IMR-90 (cell line): ENCODE data around the gene CHD3. TPM values are rescaled to one million over a fixed set of nuclear protein-coding genes. Genes with fewer than 3 reads are reported as not detected.

Experiments
- ATAC-seq: fragments of 200-7000 bp; cut with Tn5 transposase; 2 replicates; pipeline ENCODE4 v1.9.1; 2020; ENCODE audit warnings: low read depth, mild to moderate bottlenecking, moderate library complexity
- BruUV-seq: library from RNA; stranded (reverse); fragments of 400-500 nt; replicated peaks from 2 replicates; lab custom pipeline; 2021; lab: Mats Ljungman, UMichigan
- CTCF ChIA-PET: fragments of 300-600 bp; formaldehyde crosslinking; extraction: SDS; loops from one replicate; lab custom pipeline; 2021; ENCODE audit warnings: antibody characterized with exemption; lab: Yijun Ruan, JAX
- POLR2A ChIA-PET: fragments of 300-600 bp; sonication (Branson Sonifier 250); formaldehyde crosslinking; loops from one replicate; lab custom pipeline; 2022; ENCODE audit warnings: antibody characterized with exemption; ENCODE audit not compliant: unreplicated experiment; lab: Charles Lee
- DNase-seq: peaks from one replicate; pipeline ENCODE4 v3.0.0; 2013
- H2AFZ ChIP-seq: replicated peaks from 2 replicates; pipeline ENCODE3; 2013; ENCODE audit warnings: low read length, mild to moderate bottlenecking; ENCODE audit not compliant: poor library complexity
- H2AK5ac ChIP-seq: 2 replicates; pipeline ENCODE4 v1.6.1; 2013; ENCODE audit warnings: low read depth, low read length, inconsistent platforms
- H2AK9ac ChIP-seq: replicated peaks from 2 replicates; pipeline ENCODE3; 2013; ENCODE audit warnings: mild to moderate bottlenecking, low read depth, low read length, moderate library complexity; ENCODE audit not compliant: poor library complexity
- H2BK120ac ChIP-seq: 2 replicates; pipeline ENCODE4 v1.6.1; 2013; ENCODE audit warnings: low read depth, low read length, inconsistent platforms
- H2BK15ac ChIP-seq: 3 replicates; pipeline ENCODE4 v1.6.1; 2013; ENCODE audit warnings: low read depth, low read length, inconsistent platforms
- H2BK20ac ChIP-seq: 2 replicates; pipeline ENCODE4 v1.6.1; 2013; ENCODE audit warnings: low read depth, mild to moderate bottlenecking, inconsistent platforms, low read length, moderate library complexity
- H2BK5ac ChIP-seq: 2 replicates; pipeline ENCODE4 v1.6.1; 2013; ENCODE audit warnings: mild to moderate bottlenecking, low read depth, low read length, inconsistent platforms; ENCODE audit not compliant: poor library complexity, severe bottlenecking
- H3K14ac ChIP-seq: replicated peaks from 2 replicates; pipeline ENCODE4 v1.6.1; 2013; ENCODE audit warnings: low read depth, low read length, inconsistent platforms
- H3K18ac ChIP-seq: 2 replicates; pipeline ENCODE4 v1.6.1; 2013; ENCODE audit warnings: low read depth, low read length, control low read depth
- H3K23ac ChIP-seq: 2 replicates; pipeline ENCODE4 v1.6.1; 2013; ENCODE audit warnings: low read depth, low read length, inconsistent platforms
- H3K27ac ChIP-seq: 2 replicates; pipeline ENCODE4 v1.5.1; 2013; ENCODE audit warnings: mild to moderate bottlenecking, control low read depth, low read length; ENCODE audit not compliant: insufficient read depth
- H3K27me3 ChIP-seq: 2 replicates; pipeline ENCODE4 v1.6.1; 2013; ENCODE audit warnings: low read length; ENCODE audit not compliant: control insufficient read depth, insufficient read depth
- H3K36me3 ChIP-seq: 2 replicates; pipeline ENCODE4 v1.6.1; 2013; ENCODE audit warnings: low read length, mixed read lengths; ENCODE audit not compliant: control insufficient read depth, insufficient read depth
- H3K4ac ChIP-seq: 2 replicates; pipeline ENCODE4 v1.6.1; 2013; ENCODE audit warnings: low read depth, low read length, inconsistent platforms
- H3K4me1 ChIP-seq: 2 replicates; pipeline ENCODE4 v1.6.1; 2013; ENCODE audit warnings: low read length, mixed read lengths; ENCODE audit not compliant: control insufficient read depth, insufficient read depth
- H3K4me2 ChIP-seq: 2 replicates; pipeline ENCODE4 v1.6.1; 2013; ENCODE audit warnings: low read depth, mild to moderate bottlenecking, control low read depth, low read length, moderate library complexity
- H3K4me3 ChIP-seq: 2 replicates; pipeline ENCODE4 v1.5.1; 2013; ENCODE audit warnings: low read depth, mild to moderate bottlenecking, control low read depth, low read length, moderate library complexity; ENCODE audit not compliant: insufficient read depth
- H3K56ac ChIP-seq: 2 replicates; pipeline ENCODE4 v1.6.1; 2013; ENCODE audit warnings: low read length, inconsistent platforms; ENCODE audit not compliant: insufficient read depth; ENCODE audit errors: extremely low read depth
- H3K79me1 ChIP-seq, 2 experiments: 2 replicates each; pipeline ENCODE4 v1.6.1; 2013; ENCODE audit warnings: low read length in 2 of 2, inconsistent platforms in 1 of 2, low read depth in 1 of 2
- H3K9ac ChIP-seq: 2 replicates; pipeline ENCODE4 v1.6.1; 2013; ENCODE audit warnings: low read depth, low read length, control low read depth
- H3K9me1 ChIP-seq: 2 replicates; pipeline ENCODE4 v1.6.1; 2013; ENCODE audit warnings: low read length, inconsistent platforms; ENCODE audit not compliant: insufficient read depth
- H3K9me3 ChIP-seq: 2 replicates; pipeline ENCODE4 v1.6.1; 2013; ENCODE audit warnings: low read length; ENCODE audit not compliant: control insufficient read depth, insufficient read depth
- H4K20me1 ChIP-seq: 2 replicates; pipeline ENCODE4 v1.6.1; 2013; ENCODE audit warnings: low read length, inconsistent platforms; ENCODE audit not compliant: insufficient read depth
- H4K5ac ChIP-seq: 2 replicates; pipeline ENCODE4 v1.6.1; 2013; ENCODE audit warnings: mild to moderate bottlenecking, low read depth, low read length, control low read depth
- H4K8ac ChIP-seq, 2 experiments: 2 replicates each; pipeline ENCODE4 v1.6.1; 2013; ENCODE audit warnings: low read depth in 2 of 2, low read length in 2 of 2, control low read depth in 1 of 2, inconsistent platforms in 1 of 2
- H4K91ac ChIP-seq: 2 replicates; pipeline ENCODE4 v1.6.1; 2013; ENCODE audit warnings: low read depth, low read length, inconsistent platforms; ENCODE audit not compliant: insufficient read depth
- BHLHE40 ChIP-seq: fragments of 150-350 bp; IDR thresholded peaks from 2 replicates; pipeline ENCODE4 v1.6.1; 2016; ENCODE audit warnings: mild to moderate bottlenecking, low read depth, low read length
- CEBPB ChIP-seq: IDR thresholded peaks from 2 replicates; pipeline ENCODE4 v1.6.1; 2012; ENCODE audit warnings: low read depth, low read length, improper control_type of control experiment
- CTCF ChIP-seq: conservative IDR thresholded peaks from 2 replicates; pipeline ENCODE4 v1.5.1; 2012; ENCODE audit warnings: mild to moderate bottlenecking, low read depth, low read length, improper control_type of control experiment
- ELK1 ChIP-seq: fragments of 150-350 bp; IDR thresholded peaks from 2 replicates; pipeline ENCODE4 v1.6.1; 2016; ENCODE audit warnings: low read depth, mild to moderate bottlenecking, low read length, moderate library complexity, borderline replicate concordance
- FOS ChIP-seq: fragments of 150-350 bp; IDR thresholded peaks from 2 replicates; pipeline ENCODE4 v1.6.1; 2016; ENCODE audit warnings: low read depth, low read length
- MAZ ChIP-seq: IDR thresholded peaks from 2 replicates; pipeline ENCODE4 v1.6.1; 2012; ENCODE audit warnings: low read depth, mild to moderate bottlenecking, low read length, improper control_type of control experiment, moderate library complexity, borderline replicate concordance
- MXI1 ChIP-seq: IDR thresholded peaks from 2 replicates; pipeline ENCODE4 v1.6.1; 2012; ENCODE audit warnings: low read depth, mild to moderate bottlenecking, low read length, moderate library complexity, borderline replicate concordance
- NFE2L2 ChIP-seq: fragments of 150-350 bp; IDR thresholded peaks from 2 replicates; pipeline ENCODE4 v1.6.1; 2016; ENCODE audit warnings: low read depth, mild to moderate bottlenecking, low read length
- POLR2A ChIP-seq: IDR thresholded peaks from 2 replicates; pipeline ENCODE4 v1.6.1; 2012; ENCODE audit warnings: mild to moderate bottlenecking, low read depth, low read length
- RAD21 ChIP-seq: IDR thresholded peaks from 2 replicates; pipeline ENCODE4 v1.6.1; 2012; ENCODE audit warnings: low read length, improper control_type of control experiment
- RCOR1 ChIP-seq: IDR thresholded peaks from 2 replicates; pipeline ENCODE4 v1.6.1; 2012; ENCODE audit warnings: mild to moderate bottlenecking, low read length, improper control_type of control experiment; ENCODE audit not compliant: insufficient replicate concordance
- SMC3 ChIP-seq: fragments of 150-350 bp; IDR thresholded peaks from 2 replicates; pipeline ENCODE4 v1.6.1; 2016; ENCODE audit warnings: low read depth, mild to moderate bottlenecking, antibody characterized with exemption, low read length, moderate library complexity
- USF2 ChIP-seq: fragments of 150-350 bp; IDR thresholded peaks from 2 replicates; pipeline ENCODE4 v1.6.1; 2017; ENCODE audit warnings: mild to moderate bottlenecking, antibody characterized with exemption, low read length, low read depth
- WGBS, 2 experiments: methylation state at CpG; one replicate each; pipeline versions ENCODE4 v1.1.5 to v1.1.7; 2013; ENCODE audit warnings: missing lambda C conversion rate in 2 of 2; ENCODE audit not compliant: insufficient read length in 1 of 2; ENCODE audit errors: extremely low coverage in 2 of 2; 5-methylcytosine and 5-hydroxymethylcytosine counted together
- dilution Hi-C: fragments of 300-500 bp; cut with HindIII; formaldehyde crosslinking; loops from one replicate; pipeline ENCODE4 v1.14.3; 2018; ENCODE audit warnings: low sequenced_read_pairs; ENCODE audit not compliant: unreplicated experiment
- in situ Hi-C: fragments of 300-500 bp; cut with MboI; formaldehyde crosslinking; loops from 3 replicates; pipeline ENCODE4 v1.14.3; 2019; ENCODE audit warnings: low sequenced_read_pairs, inconsistent platforms, mixed read lengths
- intact Hi-C: fragments of 100-400 bp; cut with micrococcal nuclease; formaldehyde crosslinking; loops from 2 replicates; pipeline ENCODE4 v1.10.0; 2022
- polyA plus RNA-seq, 3 experiments: library from polyadenylated mRNA; depleted of rRNA; stranded (reverse); fragments of >200 nt; gene quantifications; 2 replicates each; pipeline ENCODE4 v1.2.3, GENCODE V29; 2012; ENCODE audit warnings: low replicate concordance in 1 of 3
- total RNA-seq: library from RNA; depleted of rRNA; stranded (reverse); fragments of >200 nt; gene quantifications from 2 replicates; pipeline ENCODE4 v1.2.3, GENCODE V29; 2012

CHD3 gene
- total and polyA plus RNA-seq, 2 of the 4 experiments (the other 2 are of a cell fraction), result 65.4 to 78.1 TPM

GRCh38 chr17:7841396-7841914 lies 47.1 kb upstream of the CHD3 start:
- Histone ChIP-seq H3K4ac (peak overlapping the region; percentile 93), H3K27me3 (no peaks in the 10 kb centered on the region), H2BK5ac (peak overlapping the region; percentile 90), H3K4me1 (peaks cover 25% of the 10 kb centered on the region), H2AK9ac (peak overlapping the region; percentile 98), H2BK15ac (peak overlapping the region; percentile 51; the same call in 2 of the 3 replicates), H4K20me1 (peaks cover 73% of the 10 kb centered on the region), H2AFZ (peak overlapping the region; percentile 94), H4K5ac (no peak overlapping the region), H3K9me1 (peaks cover 9% of the 10 kb centered on the region; the same call in 1 of the 2 replicates), H3K79me1 (peaks cover 19 to 86% of the 10 kb centered on the region in 2 experiments), H2AK5ac (peak overlapping the region; percentile 80), H3K9me3 (no peaks in the 10 kb centered on the region), H2BK20ac (0 out of 2 replicates have a peak overlapping the region, but pooled peaks have one; percentile 42), H3K4me3 (peak overlapping the region; percentile 71), H3K4me2 (peak overlapping the region; percentile 93), H3K14ac (peak overlapping the region; percentile 79), H4K91ac (peak overlapping the region; percentile 89; the same call in 1 of the 2 replicates), H3K27ac (peak overlapping the region; percentile 90), H3K9ac (peak overlapping the region; percentile 74), H2BK120ac (peak overlapping the region; percentile 91), H3K23ac (peak overlapping the region; percentile 29), H4K8ac (peak overlapping the region; percentile 79 to 91; a peak in 2 of 4 replicates), H3K18ac (no peak overlapping the region), H3K36me3 (peaks cover 19% of the 10 kb centered on the region; the same call in 1 of the 2 replicates), H3K56ac (no peak overlapping the region)
- WGBS, 2 experiments, result 2% methylated on average over 14 of the region's 34 CpGs; no CpG with 5 or more reads in 1 of the 2 experiments
- DNase-seq (peak; percentile 91), ATAC-seq (peak; percentile 40)
- in situ Hi-C loops (no loop called here), intact Hi-C loops (loop anchor here (5.0 kb wide), 1 partner anchor 269 kb away; no protein-coding TSS in a partner anchor), dilution Hi-C loops (no loop called here)
- CTCF ChIA-PET, result interaction anchor here (1.2 kb wide), 1 partner anchor 72 kb away, joined by 3 read pairs; no protein-coding TSS in a partner anchor
- TF ChIP-seq ELK1, result no peak
- TF ChIP-seq RAD21, result peak; percentile 27; the same call in 1 of the 2 replicates
- TF ChIP-seq BHLHE40, result peak; percentile 79
- peak; percentile 34; the same call in 1 of the 2 replicates for TF ChIP-seq CTCF
- peak; percentile 60; the same call in 1 of the 2 replicates for TF ChIP-seq MXI1
- TF ChIP-seq POLR2A, result peak; percentile 69
- no peak; the same call in 1 of the 2 replicates for TF ChIP-seq NFE2L2
- peak; percentile 74; the same call in 1 of the 2 replicates for TF ChIP-seq MAZ
- peak; percentile 92 for TF ChIP-seq USF2
- TF ChIP-seq CEBPB, result no peak
- TF ChIP-seq RCOR1, result peak; percentile 83
- TF ChIP-seq FOS, result peak; percentile 88
- TF ChIP-seq SMC3, result no peak; the same call in 1 of the 2 replicates
- no TSS peak for BruUV-seq
- POLR2A ChIA-PET, result no interaction called here
